ENCODE results near the gene LRCH3. TPM values are rescaled to one million over a fixed set of nuclear protein-coding genes. Genes with fewer than 3 reads are reported as not detected.

LRCH3 gene
- total RNA-seq, 1 experiment from 2014 or later: 56.4 TPM

- H3K36me3 Mint-ChIP-seq (ENCODE audit: insufficient read depth in 1 of 3, low read depth in 3 of 3): 0 out of 7 replicates have a peak, but pooled peaks cover 0 to 1% (median 0%) of the 10 kb centered on the region in 3 experiments
- H3K4me1 Mint-ChIP-seq: peaks cover 6 to 23% of the 10 kb centered on the region in 2 experiments; a peak in 3 of 4 replicates
- H3K14ac ChIP-seq (ENCODE audit: insufficient read depth, low read length): no peak overlapping the region
- H3K4me1 ChIP-seq (ENCODE audit: insufficient read depth, low read length): no peaks in the 10 kb centered on the region; the same call in 1 of the 2 replicates
- H2BK15ac ChIP-seq (ENCODE audit: low read depth, low read length): no peak overlapping the region
- peaks cover 20% of the 10 kb centered on the region for H3K79me1 ChIP-seq (ENCODE audit: insufficient read depth, low read depth, low read length, poor library complexity, severe bottlenecking)
- no peak for DNase-seq
- H2BK120ac ChIP-seq (ENCODE audit: low read depth, low read length, poor library complexity, severe bottlenecking): no peak overlapping the region
- H3K23ac ChIP-seq (ENCODE audit: insufficient read length, low read depth, low read length): no peak overlapping the region
- no peak overlapping the region for H2AFZ ChIP-seq (ENCODE audit: low read length)
- no peak overlapping the region for H3K4me2 ChIP-seq (ENCODE audit: insufficient read depth, insufficient read length, low read length)
- no CpG with 5 or more reads among the region's 3 CpGs for WGBS (ENCODE audit: extremely low coverage, insufficient read length, low lambda C conversion rate)
- H2AK5ac ChIP-seq (ENCODE audit: insufficient read length, low read length): no peak overlapping the region
- peaks cover 31% of the 10 kb centered on the region; the same call in 1 of the 2 replicates for H3K79me2 ChIP-seq (ENCODE audit: insufficient read depth, low read length)
- H3K18ac ChIP-seq (ENCODE audit: insufficient read length, low read depth, low read length): no peak overlapping the region
- no peak overlapping the region for H3K27ac ChIP-seq (ENCODE audit: insufficient read length, low read depth, low read length)
- H3K4ac ChIP-seq (ENCODE audit: low read depth, low read length): no peak overlapping the region
- no peak overlapping the region for H3K9ac ChIP-seq (ENCODE audit: extremely low read depth, insufficient read length, low read length)
- no peak overlapping the region for H3K56ac ChIP-seq (ENCODE audit: insufficient read length, low read depth, low read length)
- H2BK12ac ChIP-seq (ENCODE audit: insufficient read length, low read depth, low read length): no peak overlapping the region
- no peaks in the 10 kb centered on the region for H3K9me3 Mint-ChIP-seq
- peak overlapping the region in 1 of 3 experiments; percentile 72; a peak in 1 of 7 replicates for H3K27ac Mint-ChIP-seq
- no peaks in the 10 kb centered on the region; the same call in 1 of the 2 replicates for H3K27me3 Mint-ChIP-seq (ENCODE audit: low read depth)
- H4K91ac ChIP-seq (ENCODE audit: insufficient read length, low read depth, low read length): no peak overlapping the region
- no peak overlapping the region for H3T11ph ChIP-seq (ENCODE audit: low read length)
- H4K20me1 ChIP-seq (ENCODE audit: control insufficient read depth, insufficient read depth, insufficient read length): no peaks in the 10 kb centered on the region
- H3K27me3 ChIP-seq (ENCODE audit: insufficient read depth, low read length): no peaks in the 10 kb centered on the region
- H2BK20ac ChIP-seq (ENCODE audit: low read depth, low read length, poor library complexity, severe bottlenecking): no peak overlapping the region
- H4K5ac ChIP-seq (ENCODE audit: insufficient read length, low read depth, low read length): no peak overlapping the region
- no peaks in the 10 kb centered on the region for H3K23me2 ChIP-seq (ENCODE audit: insufficient read length, low read depth, low read length, poor library complexity, severe bottlenecking)
- no peak for TF ChIP-seq CTCF (conservative IDR thresholded peaks at IDR 0.05)
- H3K4me3 Mint-ChIP-seq: no peak overlapping the region
- H3K9me3 ChIP-seq (ENCODE audit: control insufficient read depth, low read depth, low read length): no peaks in the 10 kb centered on the region
- H2BK5ac ChIP-seq (ENCODE audit: insufficient read length, low read length): no peak overlapping the region
- H4K8ac ChIP-seq (replicated peaks; ENCODE audit: insufficient read length, low read depth, low read length): no peak overlapping the region
These were observed 7.8 kb downstream of the LRCH3 start for GRCh38 chr3:197798863-197799262.
